Fibroblast of the aortic adventitia (primary cell): ENCODE data around the gene RXRA. TPM values are rescaled to one million over a fixed set of nuclear protein-coding genes. Genes with fewer than 3 reads are reported as not detected.

Source experiments
- DNase-seq: peaks from one replicate; pipeline ENCODE4 v3.0.0-alpha.2; 2010; ENCODE audit warnings: low read depth
- H3K4me3 ChIP-seq: 2 replicates; pipeline ENCODE4 v1.5.1; 2011; ENCODE audit warnings: low read depth, mild to moderate bottlenecking, control low read depth, low read length, moderate library complexity
- total RNA-seq: library from RNA; depleted of rRNA; stranded (reverse); fragments of >200 nt; gene quantifications from 2 replicates; pipeline ENCODE4 v1.2.3, GENCODE V29; 2012; ENCODE audit warnings: low replicate concordance
- TF ChIP-seq, protein P1 (sequence below): IDR thresholded peaks from 2 replicates; pipeline ENCODE4 v1.5.1; 2011; ENCODE audit warnings: mild to moderate bottlenecking, low read length, control low read depth, inconsistent platforms; ENCODE audit not compliant: insufficient read depth

The RXRA gene
- total RNA-seq, 1 donor: 20.9 TPM

DNA sequence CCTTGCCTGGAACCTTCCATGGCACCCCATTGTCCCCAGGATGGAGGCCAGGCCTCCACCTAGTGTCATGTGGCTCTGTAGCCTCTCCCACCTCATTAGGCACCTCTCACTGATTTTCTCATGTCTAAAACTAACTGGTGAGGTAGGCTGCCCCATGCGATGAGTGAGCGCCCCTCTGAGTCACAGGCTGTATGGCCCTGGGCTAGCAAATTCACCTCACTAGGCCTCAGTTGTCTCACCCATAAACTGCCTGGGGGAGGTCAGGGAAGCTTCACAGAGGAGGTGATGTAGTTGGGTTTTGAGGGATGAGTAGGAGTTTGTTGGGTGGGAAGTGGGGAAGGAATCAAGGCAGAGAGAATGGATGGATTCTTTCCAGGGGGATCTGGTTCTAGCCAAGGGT lies 8.8 kb downstream of the RXRA start:
- H3K4me3 ChIP-seq: no peak overlapping the region
- TF ChIP-seq, protein P1, sequence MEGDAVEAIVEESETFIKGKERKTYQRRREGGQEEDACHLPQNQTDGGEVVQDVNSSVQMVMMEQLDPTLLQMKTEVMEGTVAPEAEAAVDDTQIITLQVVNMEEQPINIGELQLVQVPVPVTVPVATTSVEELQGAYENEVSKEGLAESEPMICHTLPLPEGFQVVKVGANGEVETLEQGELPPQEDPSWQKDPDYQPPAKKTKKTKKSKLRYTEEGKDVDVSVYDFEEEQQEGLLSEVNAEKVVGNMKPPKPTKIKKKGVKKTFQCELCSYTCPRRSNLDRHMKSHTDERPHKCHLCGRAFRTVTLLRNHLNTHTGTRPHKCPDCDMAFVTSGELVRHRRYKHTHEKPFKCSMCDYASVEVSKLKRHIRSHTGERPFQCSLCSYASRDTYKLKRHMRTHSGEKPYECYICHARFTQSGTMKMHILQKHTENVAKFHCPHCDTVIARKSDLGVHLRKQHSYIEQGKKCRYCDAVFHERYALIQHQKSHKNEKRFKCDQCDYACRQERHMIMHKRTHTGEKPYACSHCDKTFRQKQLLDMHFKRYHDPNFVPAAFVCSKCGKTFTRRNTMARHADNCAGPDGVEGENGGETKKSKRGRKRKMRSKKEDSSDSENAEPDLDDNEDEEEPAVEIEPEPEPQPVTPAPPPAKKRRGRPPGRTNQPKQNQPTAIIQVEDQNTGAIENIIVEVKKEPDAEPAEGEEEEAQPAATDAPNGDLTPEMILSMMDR: no peak
- no peak for DNase-seq

DNA sequence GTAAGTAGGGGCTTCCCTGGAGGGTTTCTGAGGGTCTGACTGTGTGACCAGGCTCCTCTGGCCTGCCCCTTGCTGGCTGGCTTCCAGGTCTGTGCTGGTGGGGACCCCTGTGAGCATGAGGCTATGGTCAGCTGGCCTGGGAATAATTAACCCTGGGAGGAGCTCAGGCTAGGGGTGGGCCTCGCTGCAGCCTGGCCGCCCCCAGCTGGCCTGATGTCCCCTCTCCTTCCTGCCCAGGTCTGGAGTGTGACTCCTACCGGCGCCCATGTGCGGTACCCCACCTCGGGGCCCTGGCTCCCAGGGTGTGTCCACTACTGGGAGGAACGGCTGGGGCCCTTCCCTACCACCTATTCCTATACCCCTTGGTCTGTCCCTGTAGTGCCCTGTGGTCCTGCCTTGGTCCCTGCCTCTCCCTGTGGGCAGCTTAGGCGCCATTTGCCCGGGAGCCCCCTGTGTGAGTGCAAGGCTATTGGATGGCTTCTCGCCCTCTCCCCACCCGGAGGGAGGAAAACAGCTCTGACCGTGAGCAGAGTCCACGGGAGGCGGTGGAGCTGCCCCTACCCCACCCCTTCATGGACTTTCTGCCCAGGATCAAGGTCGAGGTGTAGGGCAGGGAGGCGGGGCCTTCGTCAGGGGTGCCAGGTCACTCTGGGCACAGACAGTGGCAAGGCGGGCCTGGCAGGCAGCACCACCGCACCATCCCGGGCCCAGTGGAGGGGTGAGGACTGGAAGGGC lies 9.4 kb downstream of the RXRA start:
- TF ChIP-seq, protein P1: no peak

DNA sequence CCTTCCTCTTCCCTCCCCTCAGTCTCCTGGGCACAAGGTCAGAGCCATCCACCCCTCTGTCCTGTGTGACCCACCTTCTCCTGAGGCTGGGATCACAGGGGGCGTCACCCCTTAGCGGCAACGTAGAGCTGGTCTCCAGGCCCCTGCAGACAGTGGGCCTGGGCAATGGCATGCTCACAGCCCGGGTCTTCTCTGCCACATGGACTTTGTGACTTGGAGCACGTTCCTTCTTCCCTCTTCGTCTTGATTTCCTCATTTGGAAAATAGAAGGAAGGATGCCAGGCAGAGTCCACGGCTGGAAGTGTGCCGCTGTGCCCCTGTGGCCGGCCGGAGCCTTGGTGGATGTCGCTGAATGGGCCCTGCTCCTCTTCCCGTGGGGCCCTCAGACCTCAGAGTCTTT lies 10.0 kb downstream of the RXRA start:
- no peak for DNase-seq
- TF ChIP-seq, protein P1: no peak
- no peak overlapping the region for H3K4me3 ChIP-seq

More for the DNA sequence above, 9.4 kb downstream of the RXRA start:
- H3K4me3 ChIP-seq: no peak overlapping the region
- no peak for DNase-seq

DNA sequence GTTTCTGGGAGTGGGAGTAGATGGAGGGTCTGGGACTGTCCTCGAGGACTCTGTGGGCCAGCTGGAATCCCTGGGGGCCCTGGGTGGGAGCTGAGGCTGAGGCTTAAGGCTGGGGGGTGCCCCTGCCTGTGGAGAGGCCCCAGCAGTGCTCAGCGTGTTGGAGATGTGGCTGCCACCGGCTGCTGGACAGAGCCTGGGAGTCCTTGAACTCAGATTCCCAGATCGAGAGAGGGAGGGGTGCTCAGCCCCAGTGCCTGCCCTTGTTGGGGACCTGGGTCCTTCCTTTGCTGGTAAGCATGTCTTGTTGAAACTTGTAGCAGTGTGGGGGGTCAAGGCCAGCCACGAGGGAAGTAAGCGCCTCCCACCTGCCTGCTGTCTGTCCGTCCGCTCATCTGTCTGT lies 10.7 kb downstream of the RXRA start:
- TF ChIP-seq, protein P1: no peak
- no peak for DNase-seq
- H3K4me3 ChIP-seq: no peak overlapping the region

DNA sequence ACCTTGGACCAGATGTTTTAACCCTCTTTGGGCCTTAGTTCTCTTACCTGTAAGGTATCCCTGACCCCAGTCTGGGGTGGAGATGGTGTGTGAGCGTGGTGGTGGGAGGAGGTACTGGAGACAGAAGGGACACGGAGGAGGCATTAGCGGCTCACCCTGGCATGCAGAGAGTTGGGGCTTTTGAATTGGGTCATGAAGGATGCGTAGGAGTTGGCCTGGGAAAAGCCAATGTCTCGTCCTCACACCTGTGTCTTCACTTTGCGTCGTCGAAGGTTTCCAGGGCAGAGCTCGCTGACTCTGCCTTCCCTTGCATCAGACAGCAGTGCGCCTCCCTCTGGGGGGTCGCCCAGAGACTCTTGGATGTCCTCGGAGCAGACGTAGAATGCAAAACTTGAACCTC lies 11.2 kb downstream of the RXRA start:
- TF ChIP-seq, protein P1: no peak
- no peak overlapping the region for H3K4me3 ChIP-seq
- DNase-seq: no peak

DNA sequence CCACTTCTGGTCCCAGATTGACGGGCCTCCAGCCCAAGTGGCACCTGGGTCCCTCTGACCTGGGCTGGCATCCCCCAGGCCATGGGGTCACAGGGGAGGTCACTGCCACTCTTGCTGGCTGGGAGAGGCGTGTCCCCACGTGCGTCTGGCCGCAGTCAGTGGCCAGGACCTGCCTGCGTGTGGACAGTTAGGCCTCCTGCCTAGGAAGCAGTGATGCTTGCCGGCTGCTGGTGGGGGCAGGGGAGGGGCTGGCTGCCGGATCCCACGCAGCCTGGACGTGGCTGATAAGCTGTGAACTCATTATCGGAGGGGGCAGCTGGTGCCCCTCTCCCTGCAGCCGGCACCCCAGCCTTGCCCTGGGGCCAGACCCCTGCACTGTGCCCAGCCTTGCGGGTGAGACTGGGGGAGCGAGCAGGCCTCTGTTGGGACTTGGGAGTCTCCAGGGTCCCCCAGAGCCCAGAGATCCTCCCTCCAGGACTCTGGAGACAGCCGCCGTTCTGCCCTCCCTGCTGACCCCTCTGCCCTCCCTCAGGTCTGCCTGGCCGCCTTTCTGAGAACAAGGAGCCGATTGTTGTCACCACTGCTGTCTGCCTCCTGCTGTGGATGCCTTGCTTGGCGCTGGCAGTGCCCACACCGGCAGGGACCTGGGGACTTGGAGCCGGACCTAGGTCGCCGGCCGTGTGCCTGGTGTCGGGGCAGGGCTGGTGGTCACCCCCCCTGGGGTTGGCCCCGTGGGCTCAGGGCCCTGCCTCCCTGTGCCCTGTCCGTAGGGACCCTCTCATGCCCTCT lies 12.3 kb downstream of the RXRA start:
- no peak overlapping the region for H3K4me3 ChIP-seq
- TF ChIP-seq, protein P1: no peak
- DNase-seq: no peak
